NT2/D1 (cell line): ENCODE results near the gene PSMD1.

Source experiments
- SUZ12 ChIP-seq: IDR thresholded peaks from 2 replicates; pipeline ENCODE4 v1.6.1; 2011; ENCODE audit not compliant: insufficient read length, insufficient read depth; ENCODE audit errors: extremely low read depth
- YY1 ChIP-seq: IDR thresholded peaks from 2 replicates; pipeline ENCODE4 v1.6.1; 2011; ENCODE audit not compliant: insufficient read length, insufficient read depth
- ZNF274 ChIP-seq: IDR thresholded peaks from 2 replicates; pipeline ENCODE4 v1.6.1; 2011; ENCODE audit warnings: mild to moderate bottlenecking, low read depth, low read length

GRCh38 chr2:231172025-231172424 is 115.4 kb downstream of the PSMD1 start:
- TF ChIP-seq YY1 = no peak
- no peak for TF ChIP-seq SUZ12
- no peak for TF ChIP-seq ZNF274
